Chondrocyte (in vitro differentiated cells): ENCODE data around the gene SWSAP1. TPM values are rescaled to one million over a fixed set of nuclear protein-coding genes. Genes with fewer than 3 reads are reported as not detected.
A peak's percentile ranks its signal among the peaks of the same experiment; 100 is the strongest.
"Not testable (repeated sequence)": the region's sequence is repeated elsewhere in the genome, so short reads cannot be mapped to it uniquely, and the experiment has no call there.

Source experiments
- DNase-seq: peaks from one replicate; pipeline ENCODE4 v3.0.0; 2021; ENCODE audit warnings: mixed read lengths, low spot score
- H3K27ac Mint-ChIP-seq: one replicate; pipeline ENCODE4 v1.8.0; 2021; ENCODE audit warnings: mild to moderate bottlenecking, moderate library complexity, mixed read lengths; ENCODE audit not compliant: unreplicated experiment
- H3K27me3 Mint-ChIP-seq: 2 replicates; pipeline ENCODE4 v1.8.0; 2021; ENCODE audit warnings: low read depth, mixed read lengths
- H3K36me3 Mint-ChIP-seq: 2 replicates; pipeline ENCODE4 v1.8.0; 2021; ENCODE audit warnings: low read depth, mixed read lengths
- H3K4me1 Mint-ChIP-seq: 2 replicates; pipeline ENCODE4 v1.8.0; 2021; ENCODE audit warnings: low read depth, mild to moderate bottlenecking, mixed read lengths
- H3K4me3 Mint-ChIP-seq: one replicate; pipeline ENCODE4 v1.8.0; 2021; ENCODE audit warnings: mild to moderate bottlenecking, moderate library complexity, mixed read lengths; ENCODE audit not compliant: unreplicated experiment
- H3K9me3 Mint-ChIP-seq: 2 replicates; pipeline ENCODE4 v1.8.0; 2021; ENCODE audit warnings: low read depth, mixed read lengths
- total RNA-seq: library from RNA; stranded (reverse); gene quantifications from 3 replicates; pipeline ENCODE4 v1.2.1, GENCODE V29; 2021
- TF ChIP-seq, protein P1 (sequence below): fragments of 200-600 bp; sonication (generic); IDR thresholded peaks from 2 replicates; pipeline ENCODE4 v1.5.0; 2021; ENCODE audit warnings: antibody characterized with exemption, mild to moderate bottlenecking, moderate library complexity

The SWSAP1 gene
- total RNA-seq, 1 donor from 2014 or later, result 1.1 TPM

DNA sequence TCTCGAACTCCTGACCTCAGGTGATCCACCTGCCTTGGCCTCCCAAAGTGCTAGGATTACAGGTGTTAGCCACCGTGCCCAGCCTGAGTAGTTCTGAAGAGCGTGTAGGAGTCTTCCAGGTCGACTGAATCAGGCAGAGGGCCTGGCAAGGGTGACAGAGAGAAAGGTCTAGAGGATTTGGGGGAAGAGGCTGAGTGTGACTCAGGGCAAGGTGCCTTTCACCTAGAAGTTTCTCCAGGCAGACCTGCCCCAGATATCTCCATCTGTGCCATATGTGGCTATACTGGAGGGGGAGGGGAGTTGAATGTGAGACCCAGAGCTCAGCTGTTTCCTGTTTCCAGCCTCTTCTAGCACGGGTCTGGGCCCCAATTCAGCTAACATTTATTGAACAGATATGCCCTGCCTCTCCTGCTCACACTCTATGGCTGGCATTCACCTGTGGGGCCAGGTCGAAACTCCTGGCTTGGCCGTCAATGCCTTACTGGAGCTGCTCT lies 26.9 kb upstream of the SWSAP1 start:
- TF ChIP-seq, protein P1, sequence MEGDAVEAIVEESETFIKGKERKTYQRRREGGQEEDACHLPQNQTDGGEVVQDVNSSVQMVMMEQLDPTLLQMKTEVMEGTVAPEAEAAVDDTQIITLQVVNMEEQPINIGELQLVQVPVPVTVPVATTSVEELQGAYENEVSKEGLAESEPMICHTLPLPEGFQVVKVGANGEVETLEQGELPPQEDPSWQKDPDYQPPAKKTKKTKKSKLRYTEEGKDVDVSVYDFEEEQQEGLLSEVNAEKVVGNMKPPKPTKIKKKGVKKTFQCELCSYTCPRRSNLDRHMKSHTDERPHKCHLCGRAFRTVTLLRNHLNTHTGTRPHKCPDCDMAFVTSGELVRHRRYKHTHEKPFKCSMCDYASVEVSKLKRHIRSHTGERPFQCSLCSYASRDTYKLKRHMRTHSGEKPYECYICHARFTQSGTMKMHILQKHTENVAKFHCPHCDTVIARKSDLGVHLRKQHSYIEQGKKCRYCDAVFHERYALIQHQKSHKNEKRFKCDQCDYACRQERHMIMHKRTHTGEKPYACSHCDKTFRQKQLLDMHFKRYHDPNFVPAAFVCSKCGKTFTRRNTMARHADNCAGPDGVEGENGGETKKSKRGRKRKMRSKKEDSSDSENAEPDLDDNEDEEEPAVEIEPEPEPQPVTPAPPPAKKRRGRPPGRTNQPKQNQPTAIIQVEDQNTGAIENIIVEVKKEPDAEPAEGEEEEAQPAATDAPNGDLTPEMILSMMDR, result no peak
- Mint-ChIP-seq H3K4me3 (peak overlapping the region; percentile 25), H3K27me3 (no peaks in the 10 kb centered on the region), H3K27ac (peak overlapping the region; percentile 54), H3K9me3 (peaks cover 8% of the 10 kb centered on the region), H3K4me1 (peaks cover 30% of the 10 kb centered on the region), H3K36me3 (peaks cover 5% of the 10 kb centered on the region)
- DNase-seq, result no peak

DNA sequence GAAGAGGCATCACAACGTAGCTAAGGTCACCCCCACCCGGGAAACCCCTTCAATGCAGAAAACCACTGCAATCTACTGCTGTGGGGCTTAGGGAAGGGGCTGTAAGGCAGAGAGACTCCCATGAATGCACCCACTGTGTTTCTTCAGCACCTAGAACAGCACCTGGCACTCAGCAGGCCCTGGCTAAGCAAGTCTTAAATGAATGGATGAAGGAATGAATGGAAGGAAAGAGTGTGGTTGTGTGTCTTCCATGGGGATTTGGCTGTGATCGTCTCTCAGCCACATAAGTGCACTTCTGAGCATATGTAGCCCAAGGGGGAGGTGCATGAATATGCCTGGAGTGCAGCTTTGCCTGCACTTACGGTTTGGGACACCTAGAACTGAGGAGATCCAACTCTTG lies 25.3 kb upstream of the SWSAP1 start:
- TF ChIP-seq, protein P1, result no peak
- no peak for DNase-seq
- Mint-ChIP-seq H3K36me3 (peaks cover 5% of the 10 kb centered on the region), H3K9me3 (peaks cover 8% of the 10 kb centered on the region), H3K27ac (no peak overlapping the region), H3K27me3 (no peaks in the 10 kb centered on the region), H3K4me1 (peaks cover 28% of the 10 kb centered on the region), H3K4me3 (no peak overlapping the region)

DNA sequence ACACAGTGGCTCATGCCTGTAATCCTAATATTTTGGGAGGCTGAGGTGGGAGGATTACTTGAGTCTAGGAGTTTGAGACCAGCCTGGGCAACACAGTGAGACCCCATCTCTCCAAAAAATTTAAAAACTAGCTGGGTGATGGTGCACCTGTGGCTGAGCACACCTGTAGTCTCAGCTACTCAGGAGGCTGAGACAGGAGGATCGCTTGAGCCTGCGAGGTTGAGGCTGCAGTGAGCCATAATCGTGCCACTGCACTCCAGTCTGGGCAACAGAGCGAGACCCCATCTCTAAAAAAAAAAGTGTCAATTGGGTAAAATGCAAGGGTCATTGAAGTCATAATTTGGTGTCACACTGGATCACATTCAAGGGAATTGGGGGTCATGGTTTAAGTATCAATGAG lies 20.4 kb upstream of the SWSAP1 start:
- H3K27me3 Mint-ChIP-seq, DNase-seq, H3K9me3 Mint-ChIP-seq, H3K27ac Mint-ChIP-seq, H3K4me3 Mint-ChIP-seq: not testable (repeated sequence)
- Mint-ChIP-seq H3K4me1 (peaks cover 18% of the 10 kb centered on the region), H3K36me3 (peaks cover 14% of the 10 kb centered on the region)

DNA sequence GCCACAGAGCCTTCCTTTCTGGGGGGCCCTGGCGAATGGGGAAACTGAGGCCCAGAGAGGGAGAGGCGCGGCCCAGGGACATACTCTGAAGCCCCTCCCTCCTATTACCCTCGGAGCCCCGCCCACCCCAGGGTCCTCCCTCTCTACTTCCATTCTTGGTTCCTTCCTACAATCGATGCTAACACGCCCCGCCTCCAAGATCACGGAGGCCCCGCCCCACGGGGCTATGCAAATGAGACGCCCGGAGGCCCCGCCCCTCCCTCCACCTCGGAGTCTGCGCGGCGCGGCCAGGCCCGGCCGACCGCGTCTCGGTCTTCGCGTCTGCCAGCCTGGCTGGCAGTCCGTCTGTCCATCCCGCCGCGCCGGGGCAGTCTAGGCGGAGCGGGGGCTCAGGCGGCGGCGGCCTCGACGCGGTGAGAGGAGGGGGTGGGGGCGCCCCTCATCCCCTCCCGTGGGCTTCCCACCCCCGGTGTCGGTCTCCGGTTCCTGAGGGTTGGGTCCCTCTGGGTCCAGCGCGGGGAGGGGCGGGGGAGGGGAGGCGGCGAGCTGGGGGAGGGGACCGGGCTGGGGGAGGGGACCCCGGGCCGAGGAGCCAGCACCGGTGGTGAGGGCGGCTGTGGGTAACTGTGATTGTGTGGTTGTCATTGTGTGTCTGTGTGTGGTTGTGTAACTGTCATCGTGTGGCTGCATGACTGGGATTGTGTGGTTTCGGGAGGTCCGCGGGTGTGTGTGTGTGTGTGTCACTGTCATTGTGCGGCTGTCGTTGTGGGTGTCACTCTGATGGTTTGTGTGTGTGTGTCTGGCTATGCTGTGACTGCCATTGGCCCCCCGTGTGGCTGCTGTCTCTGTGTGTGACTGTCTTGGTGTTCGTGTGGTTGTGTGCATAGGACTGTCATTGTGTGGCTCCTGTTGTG lies 19.0 kb upstream of the SWSAP1 start, which contains the start of gene PLPPR2:
PLPPR2 (plus strand) TSS at position 273 of the 914 bp plus-strand sequence. CDS start 2,242 bp downstream, outside the sequence.
- peak; percentile 98 for DNase-seq
- peak within 1 kb of the TSS; percentile 62 for H3K27ac Mint-ChIP-seq
- no peaks in the 10 kb centered on the region for H3K27me3 Mint-ChIP-seq

DNA sequence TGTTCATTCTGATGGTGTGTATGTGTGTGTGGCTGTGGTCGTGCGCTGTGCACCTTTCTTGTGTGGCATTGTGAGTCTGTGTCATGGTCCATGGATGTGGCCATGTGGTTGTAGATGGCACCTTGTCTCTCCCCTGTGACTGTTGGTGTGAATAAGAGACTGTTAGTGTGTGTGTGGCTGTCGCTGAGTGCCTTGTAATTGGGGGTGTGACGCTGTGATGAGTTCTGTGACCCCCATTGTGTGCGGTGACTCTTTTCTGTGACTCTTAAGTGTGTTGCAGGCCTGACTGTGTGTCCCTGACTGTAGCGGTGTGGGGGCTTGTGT lies 18.4 kb upstream of the SWSAP1 start:
- peaks cover 18% of the 10 kb centered on the region for H3K4me1 Mint-ChIP-seq
- H3K4me3 Mint-ChIP-seq, result peak overlapping the region; percentile 83
- TF ChIP-seq, protein P1, result no peak
- H3K9me3 Mint-ChIP-seq, result no peaks in the 10 kb centered on the region
- no peaks in the 10 kb centered on the region for H3K27me3 Mint-ChIP-seq
- peaks cover 16% of the 10 kb centered on the region for H3K36me3 Mint-ChIP-seq
- H3K27ac Mint-ChIP-seq, result no peak overlapping the region
- DNase-seq, result no peak

More for the DNA sequence above, 19.0 kb upstream of the SWSAP1 start, which contains the start of gene PLPPR2:
- Mint-ChIP-seq H3K4me1 (peaks cover 18% of the 10 kb centered on the region), H3K4me3 (peak within 1 kb of the TSS; percentile 83), H3K36me3 (peaks cover 16% of the 10 kb centered on the region), H3K9me3 (no peaks in the 10 kb centered on the region)
- TF ChIP-seq, protein P1, result no peak
